HepG2 (cell line): ENCODE results near the gene TP73. TPM values are rescaled to one million over a fixed set of nuclear protein-coding genes. Genes with fewer than 3 reads are reported as not detected.

Source experiments
- ATAC-seq: fragments of 200-7000 bp; cut with Tn5 transposase; 3 replicates; pipeline ENCODE4 v1.9.1; 2020; ENCODE audit warnings: mild to moderate bottlenecking, moderate library complexity
- BruUV-seq: library from RNA; stranded (reverse); fragments of 400-500 nt; replicated peaks from 2 replicates; lab custom pipeline; 2021; lab: Mats Ljungman, UMichigan
- CTCF ChIA-PET: fragments of 300-600 bp; formaldehyde crosslinking; extraction: SDS; loops from one replicate; lab custom pipeline; 2021; ENCODE audit warnings: low total read pairs, inconsistent platforms, low intra/inter-chr PET ratio; lab: Yijun Ruan, JAX
- POLR2A ChIA-PET: fragments of 350-600 bp; sonication (Branson Sonifier 250); formaldehyde crosslinking; loops from one replicate; lab custom pipeline; 2020; ENCODE audit warnings: antibody characterized with exemption, inconsistent platforms; lab: Yijun Ruan, JAX
- DNase-seq: peaks from one replicate; pipeline ENCODE4 v3.0.0-alpha.2; 2015; ENCODE audit warnings: low spot score
- FAIRE-seq: peaks from 3 replicates; lab custom pipeline; 2011; peaks lifted over from hg19 to GRCh38; lab: Jason Lieb, UNC
- H2AFZ ChIP-seq: one replicate; pipeline ENCODE4 v1.6.1; 2011; ENCODE audit warnings: low read length, inconsistent platforms
- H3K27ac ChIP-seq: fragments of 300-600 bp; 3 replicates; pipeline ENCODE4 v1.8.0; 2011; ENCODE audit warnings: mixed run types, mild to moderate bottlenecking, mixed read lengths, low read length, inconsistent platforms; ENCODE audit not compliant: insufficient read depth; ENCODE audit errors: extremely low read length
- H3K27me3 ChIP-seq, 2 experiments: fragments of 200-600 bp in 1 of 2; 2 replicates in 1 of 2; 3 replicates in 1 of 2; pipeline versions ENCODE4 v1.6.0 to v1.8.0; 2011; ENCODE audit warnings: low read length in 2 of 2, mild to moderate bottlenecking in 2 of 2, moderate library complexity in 2 of 2, inconsistent platforms in 1 of 2; ENCODE audit not compliant: insufficient read depth in 2 of 2, control insufficient read depth in 1 of 2
- H3K36me3 ChIP-seq, 2 experiments: fragments of 200-600 bp in 1 of 2; replicated peaks in 1 of 2; 2 replicates in 1 of 2; 3 replicates in 1 of 2; pipeline versions ENCODE4 v1.5.1 to v1.8.0; 2011; ENCODE audit warnings: low read length in 2 of 2, inconsistent platforms in 1 of 2; ENCODE audit not compliant: insufficient read depth in 2 of 2, control insufficient read depth in 1 of 2
- H3K4me1 ChIP-seq: 2 replicates; pipeline ENCODE4 v1.5.1; 2012; ENCODE audit warnings: low read length, inconsistent platforms; ENCODE audit not compliant: insufficient read depth
- H3K4me2 ChIP-seq: 2 replicates; pipeline ENCODE4 v1.6.0; 2011; ENCODE audit warnings: low read depth, low read length, inconsistent platforms
- H3K4me3 ChIP-seq, 3 experiments: fragments of 200-600 bp in 1 of 3; sonication (generic), shearing (Covaris generic) in 1 of 3; replicated peaks in 1 of 3; 2 replicates each; pipeline ENCODE4 v1.5.1; 2011 to 2016; ENCODE audit warnings: low read length in 3 of 3, inconsistent platforms in 2 of 3, low read depth in 2 of 3, mild to moderate bottlenecking in 2 of 3, control low read depth in 1 of 3, mixed read lengths in 1 of 3; ENCODE audit not compliant: insufficient read depth in 1 of 3
- H3K79me2 ChIP-seq: one replicate; pipeline ENCODE4 v1.6.1; 2011; ENCODE audit warnings: low read length, inconsistent platforms; ENCODE audit not compliant: insufficient read depth
- H3K9ac ChIP-seq: 2 replicates; pipeline ENCODE4 v1.6.0; 2011; ENCODE audit warnings: mild to moderate bottlenecking, low read depth, low read length, inconsistent platforms; ENCODE audit not compliant: insufficient read depth
- H3K9me3 ChIP-seq: 2 replicates; pipeline ENCODE4 v1.5.1; 2012; ENCODE audit warnings: mild to moderate bottlenecking, low read length
- H4K20me1 ChIP-seq: 2 replicates; pipeline ENCODE4 v1.6.0; 2011; ENCODE audit warnings: inconsistent platforms, mild to moderate bottlenecking, low read length, moderate library complexity; ENCODE audit not compliant: insufficient read depth
- SMYD3 ChIP-seq: sonication (generic); formaldehyde crosslinking; IDR thresholded peaks from 2 replicates; pipeline ENCODE4 v1.8.1; 2023; ENCODE audit warnings: mild to moderate bottlenecking, missing genetic modification reagents
- ZNF713 ChIP-seq: sonication (generic); formaldehyde crosslinking; IDR thresholded peaks from 2 replicates; pipeline ENCODE4 v1.4.0; 2020; ENCODE audit warnings: mild to moderate bottlenecking, missing genetic modification reagents
- WGBS: methylation state at CpG from one replicate; pipeline ENCODE4 v1.1.6; 2017; ENCODE audit warnings: low lambda C conversion rate; 5-methylcytosine and 5-hydroxymethylcytosine counted together
- in situ Hi-C: cut with HindIII; loops from 2 replicates; pipeline ENCODE4 v1.10.0; 2017; ENCODE audit warnings: low pct_unique_long_range_greater_than_20kb; ENCODE audit not compliant: extremely low pct_ligation_motif_present
- intact Hi-C: fragments of 100-400 bp; cut with micrococcal nuclease; formaldehyde crosslinking; loops from one replicate; pipeline ENCODE4 v1.10.0; 2022; ENCODE audit not compliant: unreplicated experiment
- polyA plus RNA-seq, 8 experiments: library from polyadenylated mRNA; depleted of rRNA in 3 of 8; stranded (reverse) in 7 of 8; unstranded in 1 of 8; fragments of >200 nt; fragmentation: Illumina TruSeq in 4 of 8; extraction: Trizol in 4 of 8; gene quantifications; 2 replicates each; pipeline versions ENCODE4 v1.2.1 to v1.2.3, GENCODE V29; 2011 to 2016; ENCODE audit warnings: low read depth in 4 of 8, missing spikeins in 1 of 8, mixed read lengths in 1 of 8; ENCODE audit not compliant: insufficient read depth in 1 of 8
- total RNA-seq, 5 experiments: library from RNA; depleted of rRNA; stranded (reverse); fragments of >200 nt; fragmentation: Illumina TruSeq; extraction: Trizol; gene quantifications; 2 replicates each; pipeline ENCODE4 v1.2.3, GENCODE V29; 2016; ENCODE audit warnings: low read depth in 1 of 5
- TF ChIP-seq, protein P1 (sequence below): sonication (generic); formaldehyde crosslinking; IDR thresholded peaks from 2 replicates; pipeline ENCODE4 v1.5.1; 2020; ENCODE audit warnings: mild to moderate bottlenecking, missing genetic modification reagents, moderate library complexity

The TP73 gene
- total and polyA plus RNA-seq, 2 of the 13 experiments (the other 11 are each of a cell fraction or from before 2014, with no cell fraction given): 0.49 to 1.1 TPM

DNA sequence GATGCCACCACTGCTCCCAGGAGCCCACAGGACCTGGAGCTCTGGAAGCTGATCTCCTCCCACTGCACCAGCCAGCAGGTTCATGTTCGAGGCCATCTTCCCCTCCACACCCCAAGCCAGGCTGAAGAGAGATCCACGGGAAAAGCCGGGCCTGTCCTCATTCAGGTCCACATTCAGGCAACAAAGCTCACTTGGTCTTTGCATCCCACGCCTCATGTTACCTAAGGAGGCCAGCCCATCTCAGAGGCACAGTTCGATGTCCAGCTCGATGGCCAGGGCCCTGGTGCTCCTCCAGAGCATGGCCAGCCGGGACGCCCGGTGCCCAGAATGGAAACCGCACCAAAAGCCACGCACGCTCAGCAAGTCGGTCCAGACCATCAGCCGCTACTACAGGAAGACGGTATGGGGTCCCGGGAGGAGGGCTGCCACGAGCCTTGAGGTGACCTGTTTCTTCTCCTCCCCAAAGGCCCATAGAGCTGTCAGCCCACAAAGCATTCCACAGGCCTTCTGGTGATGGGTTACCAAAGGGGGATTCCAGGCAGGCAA is 100.2 kb downstream of the TP73 start, which contains the start of gene CCDC27:
Gene CCDC27 (plus strand): TSS at position 51 of the 546 bp plus-strand sequence. CDS start 32 bp downstream, at position 83.
- H3K9me3 ChIP-seq: no peaks in the 10 kb centered on the region
- no peaks in the 10 kb centered on the region for H4K20me1 ChIP-seq
- H3K4me3 ChIP-seq: no peak within 1 kb of the TSS
- CTCF ChIA-PET: no interaction called here
- no peak for ATAC-seq
- H2AFZ ChIP-seq: no peak within 1 kb of the TSS
- 27% methylated on average over 3 of the region's 17 CpGs for whole genome bisulfite sequencing
- no peak for FAIRE-seq
- POLR2A ChIA-PET: interaction anchor here (0.9 to 1.3 kb wide), 2 partner anchors 19 to 23 kb away, joined by 3 to 4 read pairs; no protein-coding TSS in a partner anchor
- H3K79me2 ChIP-seq: no peaks in the 10 kb centered on the region
- TF ChIP-seq ZNF713 (no peak), SMYD3 (CRISPR knock-in tag) (no peak)
- TF ChIP-seq, protein P1, sequence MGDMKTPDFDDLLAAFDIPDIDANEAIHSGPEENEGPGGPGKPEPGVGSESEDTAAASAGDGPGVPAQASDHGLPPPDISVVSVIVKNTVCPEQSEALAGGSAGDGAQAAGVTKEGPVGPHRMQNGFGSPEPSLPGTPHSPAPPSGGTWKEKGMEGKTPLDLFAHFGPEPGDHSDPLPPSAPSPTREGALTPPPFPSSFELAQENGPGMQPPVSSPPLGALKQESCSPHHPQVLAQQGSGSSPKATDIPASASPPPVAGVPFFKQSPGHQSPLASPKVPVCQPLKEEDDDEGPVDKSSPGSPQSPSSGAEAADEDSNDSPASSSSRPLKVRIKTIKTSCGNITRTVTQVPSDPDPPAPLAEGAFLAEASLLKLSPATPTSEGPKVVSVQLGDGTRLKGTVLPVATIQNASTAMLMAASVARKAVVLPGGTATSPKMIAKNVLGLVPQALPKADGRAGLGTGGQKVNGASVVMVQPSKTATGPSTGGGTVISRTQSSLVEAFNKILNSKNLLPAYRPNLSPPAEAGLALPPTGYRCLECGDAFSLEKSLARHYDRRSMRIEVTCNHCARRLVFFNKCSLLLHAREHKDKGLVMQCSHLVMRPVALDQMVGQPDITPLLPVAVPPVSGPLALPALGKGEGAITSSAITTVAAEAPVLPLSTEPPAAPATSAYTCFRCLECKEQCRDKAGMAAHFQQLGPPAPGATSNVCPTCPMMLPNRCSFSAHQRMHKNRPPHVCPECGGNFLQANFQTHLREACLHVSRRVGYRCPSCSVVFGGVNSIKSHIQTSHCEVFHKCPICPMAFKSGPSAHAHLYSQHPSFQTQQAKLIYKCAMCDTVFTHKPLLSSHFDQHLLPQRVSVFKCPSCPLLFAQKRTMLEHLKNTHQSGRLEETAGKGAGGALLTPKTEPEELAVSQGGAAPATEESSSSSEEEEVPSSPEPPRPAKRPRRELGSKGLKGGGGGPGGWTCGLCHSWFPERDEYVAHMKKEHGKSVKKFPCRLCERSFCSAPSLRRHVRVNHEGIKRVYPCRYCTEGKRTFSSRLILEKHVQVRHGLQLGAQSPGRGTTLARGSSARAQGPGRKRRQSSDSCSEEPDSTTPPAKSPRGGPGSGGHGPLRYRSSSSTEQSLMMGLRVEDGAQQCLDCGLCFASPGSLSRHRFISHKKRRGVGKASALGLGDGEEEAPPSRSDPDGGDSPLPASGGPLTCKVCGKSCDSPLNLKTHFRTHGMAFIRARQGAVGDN: 0 out of 2 replicates have a peak, but pooled peaks have one; percentile 9
- no peak within 1 kb of the TSS for H3K4me2 ChIP-seq
- in situ Hi-C loops: no loop called here
- H3K27me3 ChIP-seq: peaks cover 15 to 55% of the 10 kb centered on the region in 2 experiments
- DNase-seq: no peak
- no peak within 1 kb of the TSS for H3K9ac ChIP-seq
- H3K36me3 ChIP-seq: no peaks in the 10 kb centered on the region
- no TSS peak for BruUV-seq
- intact Hi-C loops: no loop called here
- H3K4me1 ChIP-seq: peaks cover 7% of the 10 kb centered on the region
- H3K27ac ChIP-seq: no peak within 1 kb of the TSS
